ENCODE data around the gene TBC1D4. TPM values are rescaled to one million over a fixed set of nuclear protein-coding genes. Genes with fewer than 3 reads are reported as not detected.

Gene TBC1D4
- total RNA-seq, 6 experiments from 2014 or later, result 7.7 to 18.6 (median 10.3) TPM

DNA sequence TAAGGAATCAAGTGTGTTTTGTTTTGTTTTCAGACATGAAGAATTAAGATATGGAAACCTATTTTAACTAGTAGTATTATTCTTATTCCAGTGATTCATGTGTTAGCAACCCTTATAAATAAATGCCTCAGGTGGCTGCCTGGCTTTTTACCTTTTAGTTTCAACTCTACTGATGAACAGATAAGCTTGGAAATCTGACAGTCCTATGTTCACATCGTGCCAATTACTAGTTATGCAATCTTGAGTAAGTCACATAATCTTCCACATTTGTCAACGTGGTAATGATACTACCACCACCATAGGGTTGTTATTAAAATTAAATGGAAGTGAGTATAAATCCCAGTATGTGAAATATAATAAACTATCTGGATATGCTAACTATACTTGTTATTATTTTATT is 64.3 kb downstream of the TBC1D4 start:
- Histone ChIP-seq H3K36me3 (no peaks in the 10 kb centered on the region), H3K27me3 (no peaks in the 10 kb centered on the region), H3K9me3 (no peaks in the 10 kb centered on the region), H3K27ac (peak overlapping the region; percentile 29 to 53 (median 41)), H3K4me3 (no peak overlapping the region), H3K4me1 (peaks cover 0 to 39% (median 16%) of the 10 kb centered on the region in 4 donors)
- intact Hi-C loops (cut with DNase I), result no loop called here
- no peak for TF ChIP-seq POLR2A (IDR thresholded peaks at IDR 0.05)
- TF ChIP-seq, protein P1, sequence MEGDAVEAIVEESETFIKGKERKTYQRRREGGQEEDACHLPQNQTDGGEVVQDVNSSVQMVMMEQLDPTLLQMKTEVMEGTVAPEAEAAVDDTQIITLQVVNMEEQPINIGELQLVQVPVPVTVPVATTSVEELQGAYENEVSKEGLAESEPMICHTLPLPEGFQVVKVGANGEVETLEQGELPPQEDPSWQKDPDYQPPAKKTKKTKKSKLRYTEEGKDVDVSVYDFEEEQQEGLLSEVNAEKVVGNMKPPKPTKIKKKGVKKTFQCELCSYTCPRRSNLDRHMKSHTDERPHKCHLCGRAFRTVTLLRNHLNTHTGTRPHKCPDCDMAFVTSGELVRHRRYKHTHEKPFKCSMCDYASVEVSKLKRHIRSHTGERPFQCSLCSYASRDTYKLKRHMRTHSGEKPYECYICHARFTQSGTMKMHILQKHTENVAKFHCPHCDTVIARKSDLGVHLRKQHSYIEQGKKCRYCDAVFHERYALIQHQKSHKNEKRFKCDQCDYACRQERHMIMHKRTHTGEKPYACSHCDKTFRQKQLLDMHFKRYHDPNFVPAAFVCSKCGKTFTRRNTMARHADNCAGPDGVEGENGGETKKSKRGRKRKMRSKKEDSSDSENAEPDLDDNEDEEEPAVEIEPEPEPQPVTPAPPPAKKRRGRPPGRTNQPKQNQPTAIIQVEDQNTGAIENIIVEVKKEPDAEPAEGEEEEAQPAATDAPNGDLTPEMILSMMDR (IDR thresholded peaks at IDR 0.05), result no peak
- DNase-seq (no peak), ATAC-seq (peak; percentile 74 to 83 (median 78))
- WGBS (ENCODE audit: insufficient coverage, low coverage, low lambda C conversion rate, missing lambda C conversion rate), result 14% methylated on average over 2 of the region's 2 CpGs

DNA sequence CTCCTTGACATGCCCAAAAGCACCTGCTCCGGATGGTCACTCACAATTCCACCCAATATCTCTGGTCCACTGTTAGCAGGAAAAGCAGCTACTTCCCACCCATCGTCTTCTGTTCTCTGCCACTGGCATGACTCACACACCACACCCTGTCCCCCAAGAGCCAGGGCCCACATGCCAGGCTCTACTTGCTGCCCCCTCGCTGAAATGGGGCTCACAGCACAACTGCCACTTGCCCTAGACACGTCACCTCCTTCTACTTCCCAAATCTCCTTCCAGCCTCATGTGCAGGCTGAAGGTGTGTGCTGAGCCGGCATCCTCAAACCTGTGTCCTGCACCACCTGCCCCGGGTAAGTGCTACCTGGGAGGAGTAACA is 65.0 kb downstream of the TBC1D4 start:
- TF ChIP-seq, protein P1 (IDR thresholded peaks at IDR 0.05), result no peak
- TF ChIP-seq POLR2A (IDR thresholded peaks at IDR 0.05), result no peak
- H3K4me3 ChIP-seq, result no peak overlapping the region
- H3K27me3 ChIP-seq, result no peaks in the 10 kb centered on the region
- H3K36me3 ChIP-seq, result no peaks in the 10 kb centered on the region
- 76% methylated on average over 3 of the region's 6 CpGs for WGBS (ENCODE audit: insufficient coverage, low coverage, low lambda C conversion rate, missing lambda C conversion rate)
- intact Hi-C loops (cut with DNase I), result no loop called here
- DNase-seq (no peak), ATAC-seq (no peak)
- peak overlapping the region in 2 of 3 donors; percentile 41 to 53 for H3K27ac ChIP-seq
- H3K9me3 ChIP-seq, result no peaks in the 10 kb centered on the region
- peaks cover 0 to 43% (median 17%) of the 10 kb centered on the region in 4 donors for H3K4me1 ChIP-seq

GRCh38 chr13:75416327-75417011 is 65.5 kb downstream of the TBC1D4 start:
- no peak for TF ChIP-seq POLR2A (IDR thresholded peaks at IDR 0.05)
- TF ChIP-seq, protein P1 (IDR thresholded peaks at IDR 0.05), result no peak
- no peaks in the 10 kb centered on the region for H3K9me3 ChIP-seq
- intact Hi-C loops (cut with DNase I), result no loop called here
- peaks cover 0 to 44% (median 17%) of the 10 kb centered on the region in 4 donors for H3K4me1 ChIP-seq
- DNase-seq, result no peak
- no peak for ATAC-seq
- no peak overlapping the region for H3K4me3 ChIP-seq
- 33% methylated on average over 6 of the region's 6 CpGs for WGBS (ENCODE audit: insufficient coverage, low coverage, low lambda C conversion rate, missing lambda C conversion rate)
- H3K27me3 ChIP-seq, result no peaks in the 10 kb centered on the region
- H3K36me3 ChIP-seq, result no peaks in the 10 kb centered on the region
- peak overlapping the region in 1 of 3 donors; percentile 11 for H3K27ac ChIP-seq

DNA sequence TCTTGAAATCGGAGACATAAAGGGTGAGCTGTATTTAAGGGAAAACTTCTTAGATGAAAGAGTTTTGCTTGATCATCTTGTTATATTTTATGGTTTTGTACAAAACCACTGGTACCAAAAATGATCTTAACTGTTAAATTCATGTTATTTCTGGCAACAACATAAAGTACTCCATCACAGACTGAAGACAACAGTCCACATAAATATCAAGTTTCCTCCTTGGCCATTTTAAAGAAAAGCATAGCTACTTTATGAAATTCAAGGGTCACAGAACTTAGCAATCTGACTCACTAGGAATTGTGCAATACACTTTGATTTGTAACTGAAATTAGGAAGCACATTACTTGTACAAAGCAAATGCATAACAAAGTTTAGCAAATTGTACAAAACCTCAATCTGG is 66.3 kb downstream of the TBC1D4 start:
- Histone ChIP-seq H3K4me3 (no peak overlapping the region), H3K36me3 (no peaks in the 10 kb centered on the region), H3K4me1 (peaks cover 0 to 44% (median 17%) of the 10 kb centered on the region in 4 donors), H3K9me3 (no peaks in the 10 kb centered on the region), H3K27ac (peak overlapping the region in 1 of 3 donors; percentile 11), H3K27me3 (no peaks in the 10 kb centered on the region)
- no peak for TF ChIP-seq POLR2A (IDR thresholded peaks at IDR 0.05)
- TF ChIP-seq, protein P1 (IDR thresholded peaks at IDR 0.05), result no peak
- intact Hi-C loops (cut with DNase I), result no loop called here
- DNase-seq (no peak), ATAC-seq (peak in 3 of 4 donors; percentile 34 to 51 (median 36))
- WGBS (ENCODE audit: insufficient coverage, low coverage, low lambda C conversion rate, missing lambda C conversion rate), result 82% methylated on average over 1 of the region's 1 CpG

Measured in right lobe of liver (tissue), 6 donors.